ENCODE measurements around the gene ZRANB3.
"Not testable (repeated sequence)": the region's sequence is repeated elsewhere in the genome, so short reads cannot be mapped to it uniquely, and the experiment has no call there.

The ZRANB3 gene

GRCh38 chr2:135456431-135456830, 74.6 kb downstream of the ZRANB3 start:
- TF ChIP-seq ZFX (IDR thresholded peaks at IDR 0.05) (no peak), CTCF (conservative IDR thresholded peaks at IDR 0.05) (no peak)
- no peak overlapping the region for H3K27ac ChIP-seq

DNA sequence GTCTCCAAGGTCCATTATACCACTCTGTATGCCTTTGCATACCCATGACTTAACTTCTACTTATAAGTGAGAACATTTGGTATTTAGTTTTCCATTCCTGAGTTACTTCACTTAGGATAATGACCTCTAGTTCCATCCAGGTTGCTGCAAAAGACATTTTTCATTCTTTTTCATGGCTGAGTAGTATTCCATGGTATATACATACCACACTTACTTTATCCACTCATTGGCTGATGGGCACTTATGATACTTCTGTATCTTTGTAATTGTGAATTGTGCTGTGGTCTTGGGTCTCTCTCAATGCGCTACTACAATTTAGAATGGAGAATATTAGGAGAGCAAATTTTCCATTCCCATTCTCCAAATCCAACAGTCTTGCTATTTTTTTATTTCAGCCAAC, 76.4 kb downstream of the ZRANB3 start:
- TF ChIP-seq ZFX (IDR thresholded peaks at IDR 0.05): no peak
- no peak for TF ChIP-seq CTCF (conservative IDR thresholded peaks at IDR 0.05)
- no peak overlapping the region for H3K27ac ChIP-seq

DNA sequence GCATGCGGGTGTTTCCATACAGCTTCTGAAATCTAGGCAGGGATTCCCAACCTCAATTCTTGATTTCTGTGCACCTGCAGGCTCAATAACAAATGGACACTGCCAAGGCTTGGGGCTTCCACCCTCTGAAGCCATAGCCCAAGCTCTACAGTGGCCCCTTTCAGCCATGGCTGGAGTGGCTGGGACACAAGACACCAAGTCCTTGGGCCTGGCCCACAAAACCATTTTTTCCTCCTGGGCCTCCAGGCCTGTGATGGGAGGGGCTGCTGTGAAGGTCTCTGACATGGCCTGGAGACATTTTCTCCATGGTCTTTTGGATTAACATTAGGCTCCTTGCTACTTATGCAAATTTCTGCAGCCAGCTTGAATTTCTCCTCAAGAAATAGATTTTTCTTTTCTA, 78.0 kb downstream of the ZRANB3 start:
- not testable (repeated sequence) for H3K27ac ChIP-seq

GRCh38 chr2:135451966-135452365, 79.1 kb downstream of the ZRANB3 start:
- H3K27ac ChIP-seq: no peak overlapping the region
- TF ChIP-seq CTCF (conservative IDR thresholded peaks at IDR 0.05) (no peak), ZFX (IDR thresholded peaks at IDR 0.05) (no peak)

DNA sequence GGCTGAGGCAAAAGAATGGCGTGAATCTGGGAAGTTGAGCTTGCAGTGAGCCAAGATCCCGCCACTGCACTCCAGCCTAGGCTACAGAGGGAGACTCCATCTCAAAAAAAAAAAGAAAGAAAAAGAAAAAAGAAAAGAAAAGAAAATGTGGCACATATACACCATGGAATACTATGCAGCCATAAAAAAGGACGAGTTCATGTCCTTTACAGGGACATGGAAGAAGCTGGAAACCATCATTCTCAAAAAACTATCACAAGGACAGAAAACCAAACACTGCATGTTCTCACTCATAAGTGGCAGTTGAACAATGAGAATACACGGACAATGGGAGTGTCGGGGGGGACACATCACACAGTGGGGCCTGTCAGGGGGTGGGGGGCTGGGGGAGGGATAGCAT, 88.0 kb downstream of the ZRANB3 start:
- H3K27ac ChIP-seq: not testable (repeated sequence)

- H3K27ac ChIP-seq: not testable (repeated sequence)
Measured at GRCh38 chr2:135435155-135435554, 95.9 kb downstream of the ZRANB3 start.

DNA sequence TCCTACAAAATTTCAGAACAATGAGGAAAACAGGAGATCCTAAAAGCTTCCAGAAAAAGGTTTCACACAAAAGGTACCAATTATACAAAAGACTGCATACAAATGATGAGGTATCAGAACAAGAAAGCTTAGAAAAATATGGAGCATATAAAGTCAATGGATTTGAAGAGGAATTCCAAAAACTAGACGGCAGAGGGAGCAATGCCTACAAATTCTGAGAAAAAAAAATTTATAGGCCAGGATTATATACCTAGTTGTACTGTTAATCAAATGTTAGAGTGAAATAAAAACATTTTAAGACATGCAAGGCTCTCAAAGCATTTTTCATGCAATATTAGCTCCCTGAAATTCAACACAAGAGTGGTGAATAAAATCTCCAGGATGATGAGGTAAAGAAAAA, 106.2 kb downstream of the ZRANB3 start:
- TF ChIP-seq ZFX (IDR thresholded peaks at IDR 0.05) (no peak), CTCF (conservative IDR thresholded peaks at IDR 0.05) (peak; percentile 49)
- H3K27ac ChIP-seq: no peak overlapping the region

- TF ChIP-seq ZFX (IDR thresholded peaks at IDR 0.05): no peak
- no peak for TF ChIP-seq CTCF (conservative IDR thresholded peaks at IDR 0.05)
- H3K27ac ChIP-seq: no peak overlapping the region
Measured at GRCh38 chr2:135422898-135423297, 108.1 kb downstream of the ZRANB3 start.

- H3K27ac ChIP-seq: no peak overlapping the region
- no peak for TF ChIP-seq ZFX (IDR thresholded peaks at IDR 0.05)
- TF ChIP-seq CTCF (conservative IDR thresholded peaks at IDR 0.05): no peak
Measured at GRCh38 chr2:135411646-135412045, 119.4 kb downstream of the ZRANB3 start.
